GM21529 (cell line): ENCODE data around the gene LDLRAD3.

Experiments used
- ATAC-seq: cut with Tn5 transposase; IDR thresholded peaks from one replicate; pipeline ENCODE4 v1.9.1; 2021; ENCODE audit not compliant: unreplicated experiment

Gene LDLRAD3

DNA sequence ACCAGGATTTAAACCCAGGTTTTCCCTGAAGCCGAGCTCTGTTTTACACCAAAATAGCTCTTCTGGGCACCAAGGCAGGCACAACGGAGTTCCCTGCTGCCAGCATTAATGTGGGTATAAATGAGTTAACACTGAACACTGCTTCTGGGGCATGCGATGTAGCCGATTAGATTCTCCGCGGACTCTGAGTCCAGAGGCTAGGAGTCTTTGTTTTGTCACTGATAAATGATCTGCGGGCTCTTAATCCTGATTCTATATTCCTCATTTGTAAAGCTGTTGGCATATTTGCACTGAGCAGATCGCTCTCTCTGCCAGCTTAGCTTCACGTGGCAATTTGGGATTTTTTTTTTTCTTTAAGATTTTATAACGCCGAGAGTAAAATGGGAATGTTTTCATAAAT lies 16.8 kb upstream of the LDLRAD3 start:
- ATAC-seq, result no peak

DNA sequence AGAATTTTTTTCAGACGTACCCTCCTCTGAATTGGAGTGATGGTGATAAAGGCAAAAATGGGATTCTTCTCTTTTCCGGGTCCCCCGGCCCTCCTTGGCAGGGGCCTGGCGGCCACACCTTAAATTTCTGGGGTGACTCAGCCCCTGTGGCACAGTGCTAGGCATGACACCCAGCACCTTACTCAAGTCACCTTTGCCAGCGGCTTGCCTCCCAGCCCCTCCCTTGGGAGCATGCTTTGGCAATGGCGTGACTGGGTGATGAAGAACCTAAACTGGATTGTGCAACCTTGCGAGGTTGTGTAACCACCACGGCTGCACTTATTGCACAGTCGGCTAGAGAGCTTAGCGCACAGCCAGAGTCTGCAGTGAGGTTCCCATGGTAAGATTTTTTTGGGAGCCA lies 16.2 kb upstream of the LDLRAD3 start:
- no peak for ATAC-seq

DNA sequence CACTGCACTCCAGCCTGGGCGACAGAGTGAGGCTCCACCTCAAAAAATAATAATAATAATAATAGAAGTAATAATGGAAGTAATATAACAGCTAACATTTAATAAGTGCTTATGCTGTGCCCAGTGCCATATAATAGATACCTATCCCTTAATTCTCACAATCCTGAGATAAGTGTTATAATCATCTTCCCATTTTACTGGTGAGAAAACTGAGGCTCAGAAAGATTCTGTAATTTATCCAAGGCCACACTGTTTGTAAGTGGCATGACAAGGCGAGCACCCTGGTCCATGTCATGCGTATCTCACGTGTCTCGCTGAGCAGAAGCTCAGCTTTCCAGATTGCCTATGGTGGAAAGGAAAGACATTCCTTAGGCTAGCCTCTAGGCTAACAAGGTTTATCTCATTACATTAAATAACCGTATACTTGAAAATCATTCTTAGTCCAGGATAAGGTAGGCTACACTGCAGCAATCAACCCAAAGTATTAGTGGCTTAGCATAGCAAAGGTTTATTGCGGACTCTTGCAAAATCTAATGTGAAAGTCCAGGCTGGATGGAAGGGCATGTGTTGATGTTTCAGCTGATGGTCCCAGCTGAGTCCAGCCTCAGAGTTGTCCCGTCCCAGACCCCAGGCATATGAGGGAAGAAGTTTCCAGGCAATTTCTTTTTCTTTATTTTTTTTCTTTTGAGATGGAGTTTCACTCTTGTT lies 15.0 kb upstream of the LDLRAD3 start:
- no peak for ATAC-seq

DNA sequence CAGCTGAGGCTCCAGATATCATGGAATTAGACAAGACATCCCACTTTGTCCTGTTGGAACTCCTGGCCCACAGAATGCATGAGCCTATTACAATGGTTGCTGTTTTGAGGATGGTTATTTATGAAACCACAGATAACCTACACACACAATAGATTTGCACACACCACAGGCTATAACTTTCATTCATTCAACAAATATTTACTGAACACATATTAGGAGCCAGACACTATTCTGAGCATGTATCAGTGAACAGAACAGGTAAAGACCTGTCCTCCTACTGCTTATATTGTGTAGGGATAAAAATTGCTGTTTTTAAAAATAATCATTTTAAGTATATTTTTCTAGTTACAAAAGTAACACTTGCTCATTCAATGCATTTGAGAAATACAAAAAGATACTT lies 13.4 kb upstream of the LDLRAD3 start:
- ATAC-seq, result no peak

DNA sequence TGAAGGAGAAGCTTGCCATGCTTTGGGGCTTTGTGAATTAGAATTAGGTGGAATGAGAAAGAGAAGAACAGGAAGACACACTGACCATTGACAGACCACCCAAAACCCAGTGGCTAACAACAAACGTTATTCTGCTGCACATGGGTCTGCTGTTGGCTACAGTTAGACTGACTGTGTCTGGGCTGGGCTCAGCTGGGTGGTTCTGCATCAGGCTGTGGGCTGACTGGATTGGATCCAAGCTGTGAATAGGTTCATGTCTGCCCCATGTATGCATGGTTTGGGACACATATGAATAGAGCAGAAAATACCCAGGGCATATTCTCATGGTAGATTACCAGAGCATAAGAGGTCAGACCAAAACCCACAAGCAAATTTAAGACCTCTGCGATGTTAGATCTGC lies 11.7 kb upstream of the LDLRAD3 start:
- ATAC-seq, result no peak

DNA sequence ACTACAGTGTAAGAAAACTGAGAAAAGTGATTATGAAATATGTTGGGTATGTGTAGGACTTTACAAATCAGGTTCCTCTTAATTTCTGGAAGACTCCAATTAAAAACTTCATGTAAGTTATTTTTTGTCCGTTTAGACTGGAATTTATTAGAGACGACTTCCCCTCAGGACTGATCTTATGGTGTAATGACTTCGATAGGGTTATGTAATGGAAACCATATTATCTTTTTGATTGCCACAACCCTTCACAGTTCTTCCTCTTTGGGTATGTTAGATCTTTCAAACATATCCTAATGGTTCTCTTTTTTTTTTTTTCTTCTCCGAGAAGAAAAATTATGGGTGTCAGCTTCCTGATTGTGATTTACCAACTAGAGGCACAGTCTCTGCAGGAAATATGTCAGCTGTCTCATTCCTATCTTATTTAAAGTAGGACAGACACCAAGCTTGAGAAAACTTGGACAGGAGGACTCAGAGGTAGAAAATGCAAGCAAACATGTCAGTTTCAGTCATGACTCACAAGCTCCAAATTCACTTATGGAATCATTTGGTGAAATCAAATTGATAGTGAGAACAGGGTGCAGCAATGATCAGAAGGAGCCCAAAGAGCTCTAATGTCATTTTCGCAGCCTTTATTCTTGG lies 11.1 kb upstream of the LDLRAD3 start:
- ATAC-seq, result no peak

DNA sequence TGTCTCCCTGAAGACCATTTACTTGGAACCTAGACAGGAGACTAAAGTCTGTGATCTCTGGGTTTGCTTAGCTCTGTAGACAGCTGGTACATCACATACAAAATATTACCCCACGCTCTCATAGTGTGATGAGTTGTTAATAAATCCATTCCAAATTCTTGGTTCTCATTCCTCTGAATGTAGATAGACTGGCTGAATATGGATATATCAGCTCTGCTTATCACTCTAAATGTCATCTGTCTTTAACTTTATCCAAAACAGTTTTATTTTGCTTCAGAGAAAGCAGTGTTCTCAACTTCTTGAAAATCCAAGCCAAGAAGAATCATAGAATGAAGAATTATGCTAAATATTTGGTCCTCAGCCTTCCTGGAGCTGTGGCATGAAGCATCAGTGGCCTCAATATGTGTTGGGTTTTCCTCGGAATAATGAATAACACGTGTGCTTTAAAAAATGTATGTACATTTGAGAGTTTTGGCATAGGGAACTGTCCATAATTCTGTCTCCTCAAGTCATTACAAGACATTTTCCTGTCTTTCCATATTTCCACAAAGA lies 10.5 kb upstream of the LDLRAD3 start:
- ATAC-seq, result no peak

DNA sequence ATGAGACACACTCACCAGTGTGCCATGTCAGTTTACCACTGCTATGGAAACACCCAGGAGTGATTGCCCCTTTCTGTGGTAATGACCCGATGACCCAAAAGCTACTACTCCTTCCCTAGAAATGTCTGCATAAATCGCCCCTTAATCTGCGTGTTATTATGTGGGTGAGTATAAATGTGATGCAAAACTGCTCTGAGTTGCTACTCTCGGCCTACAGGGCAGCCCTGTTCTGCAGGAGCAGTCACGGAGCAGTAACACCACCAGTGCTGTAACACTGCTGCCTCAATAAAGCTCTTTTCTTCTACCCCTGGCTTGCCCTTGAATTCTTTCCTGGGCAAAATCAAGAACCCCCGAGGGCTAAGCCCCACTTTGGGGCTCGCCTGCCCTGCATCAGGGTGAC lies 9.6 kb upstream of the LDLRAD3 start:
- no peak for ATAC-seq

DNA sequence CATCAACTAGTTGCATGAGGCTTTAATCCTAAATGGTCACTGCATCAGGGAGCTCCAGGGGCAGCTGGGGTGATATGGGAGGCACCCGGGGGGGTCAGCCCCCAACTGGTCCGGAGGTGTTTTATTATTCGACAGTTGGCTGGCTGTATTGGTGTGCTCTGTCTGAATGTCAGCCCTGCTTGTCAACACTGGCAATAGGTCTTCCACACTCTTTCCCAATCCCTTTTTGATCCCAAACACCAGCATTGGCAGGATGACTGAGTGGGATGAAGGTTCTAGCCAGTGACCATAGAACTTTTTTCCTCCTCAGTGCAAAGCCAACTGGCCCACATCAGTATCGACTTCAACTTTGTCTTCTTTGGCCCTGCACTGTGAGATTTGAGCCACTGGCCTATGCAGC lies 8.9 kb upstream of the LDLRAD3 start:
- no peak for ATAC-seq

DNA sequence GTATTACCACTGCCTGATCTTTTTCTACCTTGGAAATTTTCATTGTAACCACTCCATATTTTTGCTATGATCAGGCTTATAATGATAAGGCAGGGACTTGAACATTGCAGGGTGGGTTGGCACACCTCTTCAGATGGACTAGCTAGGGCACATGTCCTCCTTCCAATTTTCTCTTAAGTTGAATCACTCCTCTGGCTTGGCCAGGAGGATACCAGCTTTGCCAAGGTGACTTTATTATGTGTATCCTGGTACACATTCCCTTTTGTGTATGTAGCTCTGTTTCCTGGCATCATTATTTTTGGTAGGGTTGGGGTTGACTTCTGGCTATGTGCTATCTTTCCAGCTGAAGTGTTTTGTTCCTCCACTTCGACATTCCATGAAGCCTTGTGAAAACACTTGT lies 8.5 kb upstream of the LDLRAD3 start:
- ATAC-seq, result no peak

DNA sequence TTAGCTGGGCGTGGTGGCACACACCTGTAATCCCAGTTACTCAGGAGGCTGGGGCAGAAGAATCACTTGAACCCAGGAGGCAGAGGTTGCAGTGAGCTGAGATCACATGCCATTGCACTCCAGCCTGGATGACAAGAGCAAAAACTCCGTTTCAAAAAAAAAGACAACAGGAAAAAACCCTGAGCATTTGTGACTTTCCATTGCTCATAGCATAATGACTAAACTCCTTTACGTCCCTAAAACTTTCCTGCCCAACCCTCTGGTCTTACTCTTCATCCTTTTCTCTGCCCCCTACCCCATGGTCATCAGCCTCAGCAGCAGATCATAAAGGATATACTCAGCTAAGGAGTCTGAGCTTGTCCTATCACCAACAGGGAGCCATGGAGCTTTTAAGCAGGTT lies 6.8 kb upstream of the LDLRAD3 start:
- no peak for ATAC-seq

DNA sequence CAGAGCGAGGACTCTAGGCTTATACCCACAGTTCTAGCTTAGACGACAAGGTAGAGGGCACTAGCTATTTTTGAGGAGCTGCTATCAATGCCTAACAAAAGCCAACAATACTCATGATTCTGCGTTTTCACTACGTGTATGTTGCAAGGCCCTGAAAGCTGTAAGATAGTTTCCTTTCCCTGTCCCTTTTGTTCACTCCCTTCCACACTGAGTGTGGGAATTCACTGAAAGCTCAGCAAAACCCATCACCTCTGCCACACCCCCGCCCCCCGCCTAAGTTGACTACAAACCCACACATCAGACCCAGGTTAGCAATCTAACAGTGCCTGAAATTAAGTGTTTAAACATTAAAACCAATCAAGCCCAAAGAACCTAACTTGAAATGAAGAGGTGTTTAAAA lies 6.2 kb upstream of the LDLRAD3 start:
- no peak for ATAC-seq

DNA sequence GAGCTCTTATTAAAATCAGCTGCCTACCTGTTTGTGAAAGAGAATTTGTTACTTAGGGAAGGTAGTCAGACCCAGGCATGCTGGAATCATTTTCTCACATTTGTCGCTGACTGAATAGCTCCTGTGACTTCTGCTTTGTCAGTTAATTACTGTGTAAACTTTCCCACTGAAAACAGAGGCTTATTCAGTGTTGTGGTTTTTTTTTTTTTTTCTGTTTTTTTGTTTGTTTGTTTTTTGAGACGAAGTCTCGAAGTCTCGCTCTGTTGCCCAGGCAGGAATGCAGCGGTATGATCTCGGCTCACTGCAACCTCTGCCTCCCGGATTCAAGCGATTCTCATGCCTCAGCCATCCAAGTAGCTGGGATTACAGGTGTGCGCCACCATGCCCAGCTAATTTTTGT lies 5.6 kb upstream of the LDLRAD3 start:
- no peak for ATAC-seq

DNA sequence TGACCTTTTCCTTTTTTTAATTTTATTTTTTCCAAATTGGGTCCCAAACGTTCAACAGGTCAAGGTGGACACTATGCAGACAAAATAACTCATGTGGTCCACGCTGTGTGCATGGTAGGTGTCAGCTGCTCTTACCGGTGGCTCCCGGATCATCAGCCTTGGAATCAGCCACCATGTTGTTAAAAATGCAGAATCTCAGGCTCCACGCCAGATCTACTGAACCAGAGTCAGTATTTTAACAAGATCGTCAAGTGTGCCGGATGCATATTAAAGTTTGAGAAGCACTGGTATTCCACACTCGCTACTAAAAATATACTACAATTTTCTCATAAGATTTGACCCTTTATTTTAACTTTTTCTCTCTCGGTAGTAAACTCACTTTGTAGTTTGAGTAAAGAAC lies 553 bp upstream of the LDLRAD3 start:
- no peak for ATAC-seq

DNA sequence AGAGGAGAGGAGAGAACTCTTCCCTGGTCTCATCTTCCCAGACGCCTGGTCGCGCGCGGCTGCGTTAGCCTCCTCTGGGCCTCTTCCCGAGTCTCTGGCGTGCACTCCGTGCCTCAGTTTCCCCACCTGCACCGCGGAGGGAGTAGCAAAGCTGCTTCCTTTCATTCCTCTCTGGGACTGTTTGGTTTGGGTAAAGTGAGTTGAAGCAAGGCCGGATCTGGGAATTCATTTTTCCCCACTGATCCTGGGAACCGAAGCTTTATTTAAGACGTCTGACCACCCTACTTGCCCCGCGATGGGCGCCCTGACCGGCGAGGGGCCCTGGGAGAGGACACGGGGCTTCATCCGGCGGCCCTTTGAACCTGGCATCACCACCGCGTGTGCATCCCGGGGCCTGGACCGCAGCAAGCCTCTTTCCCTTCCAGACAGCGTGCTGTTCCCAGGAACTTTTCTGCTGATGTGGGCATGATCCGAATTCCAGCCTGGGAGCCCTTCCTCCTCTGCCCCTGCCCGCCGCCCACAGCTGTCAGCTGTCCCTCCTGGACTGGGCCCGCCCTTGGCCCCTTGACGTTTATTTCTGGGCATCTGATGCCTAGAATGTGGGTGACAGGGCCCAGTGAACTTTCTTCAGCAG lies 758 bp downstream of the LDLRAD3 start:
- no peak for ATAC-seq

DNA sequence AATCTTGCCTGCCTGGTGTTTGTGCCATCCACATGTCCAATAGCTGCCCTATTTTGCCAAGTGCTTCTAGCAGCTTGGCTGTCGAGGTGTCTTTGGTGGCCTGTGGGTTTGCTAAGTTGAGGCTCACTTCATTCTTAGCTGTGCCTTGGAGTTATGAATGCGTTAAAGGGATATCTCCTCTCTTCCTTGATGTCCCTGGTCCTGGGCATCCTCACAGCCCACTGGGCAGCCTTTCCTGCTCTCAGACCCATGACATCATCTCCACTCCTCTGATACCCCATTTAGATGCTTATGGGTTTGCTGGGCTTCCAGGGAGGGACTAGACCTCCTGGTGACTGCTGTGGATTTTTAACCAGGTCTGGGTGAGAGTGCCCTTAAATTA lies 1.3 kb downstream of the LDLRAD3 start:
- ATAC-seq, result no peak

DNA sequence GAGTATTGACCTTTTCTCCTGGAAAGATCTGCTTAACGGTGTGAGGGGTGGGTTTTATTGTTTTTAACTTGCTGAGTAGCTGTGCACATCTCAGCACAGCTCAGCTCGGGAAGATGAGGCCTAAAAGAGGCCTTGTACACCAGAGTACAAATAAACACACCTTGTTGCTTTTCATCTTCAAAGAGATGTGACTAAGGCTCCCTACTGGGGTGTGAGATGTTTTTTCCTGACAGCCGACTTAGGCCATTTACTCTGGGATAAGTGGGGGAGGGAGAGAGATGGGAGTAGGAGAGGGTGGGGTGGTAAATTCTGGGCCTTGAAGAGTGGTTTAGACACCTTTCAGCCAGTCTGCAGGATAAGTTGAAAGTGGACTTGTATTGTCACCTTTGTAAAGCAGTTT lies 2.9 kb downstream of the LDLRAD3 start:
- no peak for ATAC-seq

DNA sequence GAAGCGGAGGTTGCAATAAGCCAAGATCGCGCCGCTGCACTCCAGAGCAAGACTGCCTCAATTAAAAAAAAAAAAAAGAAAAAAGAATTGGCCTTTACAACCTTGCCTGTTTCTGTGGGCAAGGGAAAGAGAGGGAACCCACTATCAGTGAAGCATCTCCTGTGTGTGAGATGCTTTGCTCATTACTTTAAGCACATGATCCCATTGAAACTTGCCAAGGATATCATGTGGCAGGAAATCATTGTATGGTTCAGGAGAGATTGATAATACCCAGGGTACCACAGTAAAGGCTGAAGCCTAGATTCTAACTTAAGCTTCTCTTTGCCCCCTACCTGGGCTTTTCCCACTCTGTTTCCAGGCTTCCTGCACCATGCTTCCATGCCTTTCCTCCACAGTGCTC lies 3.6 kb downstream of the LDLRAD3 start:
- no peak for ATAC-seq

DNA sequence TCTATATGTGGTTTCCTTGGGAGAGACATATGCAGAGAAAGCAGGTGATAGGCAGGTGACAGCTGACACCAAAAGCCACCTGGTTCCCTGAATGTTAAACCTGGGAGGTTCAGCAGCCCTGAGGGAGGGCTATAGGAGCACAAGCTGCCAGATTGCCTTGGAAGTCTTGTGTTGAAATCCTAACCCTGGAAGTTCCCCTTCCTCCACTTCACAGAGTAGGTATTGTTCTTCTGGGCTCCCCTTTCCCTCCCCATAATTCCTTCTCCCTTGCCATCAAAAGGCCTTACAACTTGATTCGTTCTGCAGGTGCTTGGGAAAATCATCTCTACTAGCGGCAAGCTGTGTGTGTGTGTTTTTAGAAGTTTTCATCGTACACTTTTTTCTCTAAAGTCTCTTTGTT lies 5.4 kb downstream of the LDLRAD3 start:
- no peak for ATAC-seq

DNA sequence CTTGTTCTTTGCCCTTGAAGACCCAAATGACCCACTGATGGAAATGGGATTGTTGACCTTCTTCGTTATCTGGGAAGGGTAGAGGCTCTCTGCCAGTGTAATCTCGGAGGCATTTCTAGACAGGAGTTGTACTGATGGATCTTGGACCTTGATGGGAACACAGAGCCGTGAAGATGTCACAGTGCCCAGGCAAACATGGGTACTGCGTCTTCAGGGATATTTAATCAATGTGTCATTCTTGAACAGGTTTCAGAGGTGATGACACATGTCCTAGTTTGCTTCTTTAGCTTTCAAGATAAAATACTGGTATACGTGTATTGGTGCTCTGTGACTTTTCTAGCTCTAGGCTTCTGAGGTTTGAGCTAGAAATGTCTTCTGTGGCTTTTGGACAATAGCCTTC lies 6.2 kb downstream of the LDLRAD3 start:
- no peak for ATAC-seq

DNA sequence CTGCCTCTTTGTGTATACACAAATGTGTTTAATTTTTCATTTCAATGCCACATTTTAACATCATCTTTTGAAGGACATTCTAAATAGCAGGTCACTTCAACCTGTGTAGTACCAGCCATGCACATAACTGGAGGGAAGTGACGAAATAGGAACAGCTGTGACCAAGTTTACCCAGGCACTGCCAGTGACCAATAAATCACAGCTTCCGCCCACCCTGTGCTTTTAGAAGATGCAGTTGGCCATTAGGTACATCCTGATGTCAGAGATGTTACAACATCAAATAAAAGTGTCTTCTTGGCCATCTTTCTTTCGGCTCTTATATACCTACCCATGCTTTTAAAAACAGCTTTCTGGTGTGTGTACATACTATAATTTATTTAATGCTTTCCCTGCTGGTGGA lies 7.8 kb downstream of the LDLRAD3 start:
- ATAC-seq, result no peak

DNA sequence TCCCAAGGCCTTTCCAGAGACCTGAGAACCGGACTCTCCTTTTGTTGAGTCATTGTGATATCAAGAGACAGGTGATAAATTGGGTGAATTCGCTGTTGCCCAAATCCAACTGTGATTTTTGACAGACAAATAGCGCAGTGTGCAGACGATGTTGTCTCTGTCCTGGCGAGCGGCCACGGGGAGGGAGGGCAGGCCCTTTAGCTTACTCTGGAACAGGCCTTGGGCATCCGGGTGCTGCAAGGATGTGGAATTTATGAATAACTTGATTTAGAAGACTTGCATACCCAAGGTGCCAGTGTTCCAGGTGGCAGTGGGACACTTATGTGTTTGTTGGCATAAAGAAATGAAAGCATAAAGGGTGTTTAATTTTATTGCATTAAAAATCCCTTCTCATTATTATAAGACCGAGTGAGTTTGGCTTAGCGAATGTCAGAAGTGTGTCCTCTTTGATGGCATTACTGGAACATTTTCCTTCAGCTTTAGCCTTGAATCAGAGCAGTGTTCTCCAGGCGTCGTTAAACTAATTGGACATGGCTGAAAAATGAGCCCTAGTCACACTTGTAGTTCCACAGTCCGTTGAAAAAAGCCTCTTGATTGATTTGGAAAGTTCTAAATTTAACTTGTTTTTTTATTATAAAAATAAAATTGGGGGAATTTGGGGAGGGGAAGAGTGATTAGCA lies 9.4 kb downstream of the LDLRAD3 start:
- no peak for ATAC-seq
